HCT116 (cell line): ENCODE results near the gene LZTR1. TPM values are rescaled to one million over a fixed set of nuclear protein-coding genes. Genes with fewer than 3 reads are reported as not detected.

Source experiments
- ATAC-seq: fragments of 200-7000 bp; cut with Tn5 transposase; 2 replicates; pipeline ENCODE4 v1.9.1; 2020; ENCODE audit warnings: mild to moderate bottlenecking, moderate library complexity
- BruUV-seq: library from RNA; stranded (reverse); fragments of 400-500 nt; replicated peaks from 2 replicates; lab custom pipeline; 2021; lab: Mats Ljungman, UMichigan
- CTCF ChIA-PET: fragments of 300-600 bp; sonication (Branson Sonifier 250); formaldehyde crosslinking; loops from one replicate; lab custom pipeline; 2021; ENCODE audit warnings: antibody characterized with exemption; lab: Charles Lee
- POLR2A ChIA-PET: fragments of 300-600, 350-600 bp; sonication (Branson Sonifier 250); formaldehyde crosslinking; loops from one replicate; lab custom pipeline; 2021; ENCODE audit warnings: antibody characterized with exemption; lab: Charles Lee
- RAD21 ChIA-PET, 2 experiments: fragments of 300-600 bp; sonication (Branson Sonifier 250); formaldehyde crosslinking; loops; one replicate each; lab custom pipeline; 2023; ENCODE audit warnings: low total read pairs in 2 of 2; ENCODE audit not compliant: uncharacterized antibody in 2 of 2, unreplicated experiment in 2 of 2, low non-redundant PET in 1 of 2; lab: Charles Lee
- DNase-seq: peaks from one replicate; pipeline ENCODE4 v3.0.0-alpha.2; 2010; ENCODE audit warnings: low read depth, low spot score
- H2AFZ ChIP-seq: fragments of 200-600 bp; shearing (Covaris generic), sonication (generic); 2 replicates; pipeline ENCODE4 v1.6.1; 2017; ENCODE audit warnings: low read depth, mixed run types, mixed read lengths, antibody characterized with exemption, low read length; ENCODE audit not compliant: poor library complexity, severe bottlenecking
- H3K27ac ChIP-seq: 2 replicates; pipeline ENCODE4 v1.5.1; 2012; ENCODE audit warnings: low read depth, low read length
- H3K27me3 ChIP-seq: fragments of 200-600 bp; sonication (generic); 2 replicates; pipeline ENCODE4 v1.6.1; 2016; ENCODE audit warnings: mixed run types, low read length, mixed read lengths; ENCODE audit not compliant: insufficient read depth
- H3K36me3 ChIP-seq, 2 experiments: fragments of 200-500 bp in 1 of 2; fragments of 200-600 bp in 1 of 2; sonication (Bioruptor generic) in 1 of 2; sonication (generic) in 1 of 2; 2 replicates each; pipeline versions ENCODE4 v1.5.1 to v1.6.1; 2014 to 2016; ENCODE audit warnings: low read length in 2 of 2, inconsistent platforms in 1 of 2, mixed read lengths in 1 of 2, mixed run types in 1 of 2; ENCODE audit not compliant: insufficient read depth in 2 of 2, control insufficient read depth in 1 of 2
- H3K4me1 ChIP-seq, 2 experiments: fragments of 200-600 bp in 1 of 2; sonication (generic) in 1 of 2; 2 replicates each; pipeline versions ENCODE4 v1.5.1 to v1.6.1; 2012 to 2017; ENCODE audit warnings: low read length in 2 of 2, inconsistent platforms in 1 of 2, mild to moderate bottlenecking in 1 of 2, mixed read lengths in 1 of 2, mixed run types in 1 of 2, moderate library complexity in 1 of 2; ENCODE audit not compliant: insufficient read depth in 2 of 2, control insufficient read depth in 1 of 2
- H3K4me2 ChIP-seq: fragments of 200-600 bp; sonication (generic); 2 replicates; pipeline ENCODE4 v1.6.1; 2017; ENCODE audit warnings: mixed run types, low read length, mixed read lengths
- H3K4me3 ChIP-seq, 2 experiments: fragments of 200-600 bp in 1 of 2; sonication (generic) in 1 of 2; replicated peaks in 1 of 2; 2 replicates each; pipeline ENCODE4 v1.5.1; 2011 to 2016; ENCODE audit warnings: low read length in 2 of 2, control low read depth in 1 of 2, low read depth in 1 of 2, mild to moderate bottlenecking in 1 of 2, mixed read lengths in 1 of 2, mixed run types in 1 of 2
- H3K79me2 ChIP-seq: fragments of 200-600 bp; sonication (generic); 2 replicates; pipeline ENCODE4 v1.6.1; 2017; ENCODE audit warnings: mild to moderate bottlenecking, mixed run types, low read length, moderate library complexity, mixed read lengths; ENCODE audit not compliant: insufficient read depth
- H3K9ac ChIP-seq: fragments of 200-600 bp; sonication (generic); 2 replicates; pipeline ENCODE4 v1.6.1; 2016; ENCODE audit warnings: low read length, mixed read lengths
- H3K9me2 ChIP-seq: fragments of 200-600 bp; sonication (generic), shearing (Covaris generic); 2 replicates; pipeline ENCODE4 v1.6.1; 2017; ENCODE audit warnings: mixed run types, mild to moderate bottlenecking, moderate library complexity; ENCODE audit not compliant: insufficient read depth
- H3K9me3 ChIP-seq, 2 experiments: fragments of 200-500 bp in 1 of 2; fragments of 200-600 bp in 1 of 2; sonication (Bioruptor generic) in 1 of 2; sonication (generic) in 1 of 2; 2 replicates each; pipeline ENCODE4 v1.6.1; 2014 to 2017; ENCODE audit warnings: low read length in 2 of 2, mixed read lengths in 2 of 2, inconsistent platforms in 1 of 2, low read depth in 1 of 2, mild to moderate bottlenecking in 1 of 2, mixed run types in 1 of 2, moderate library complexity in 1 of 2; ENCODE audit not compliant: control insufficient read depth in 1 of 2, insufficient read depth in 1 of 2
- H4K20me1 ChIP-seq: fragments of 200-600 bp; sonication (generic), shearing (Covaris generic); 2 replicates; pipeline ENCODE4 v1.6.1; 2017; ENCODE audit warnings: mixed run types, mild to moderate bottlenecking, moderate library complexity; ENCODE audit not compliant: insufficient read depth
- EGR1 ChIP-seq: IDR thresholded peaks from 2 replicates; pipeline ENCODE4 v1.6.1; 2012; ENCODE audit warnings: low read depth
- FOSL1 ChIP-seq: IDR thresholded peaks from 2 replicates; pipeline ENCODE4 v1.6.1; 2012; ENCODE audit warnings: low read depth
- JUND ChIP-seq: IDR thresholded peaks from 2 replicates; pipeline ENCODE4 v1.6.1; 2012
- MAX ChIP-seq: IDR thresholded peaks from 2 replicates; pipeline ENCODE4 v1.6.1; 2012
- POLR2AphosphoS5 ChIP-seq: IDR thresholded peaks from 2 replicates; pipeline ENCODE4 v1.6.1; 2011; ENCODE audit warnings: mild to moderate bottlenecking, low read depth, low read length, moderate library complexity
- RAD21 ChIP-seq: IDR thresholded peaks from 2 replicates; pipeline ENCODE4 v1.6.1; 2012; ENCODE audit warnings: low read depth, mild to moderate bottlenecking
- REST ChIP-seq: IDR thresholded peaks from 2 replicates; pipeline ENCODE4 v1.6.1; 2012; ENCODE audit warnings: low read depth
- SIN3A ChIP-seq: IDR thresholded peaks from 2 replicates; pipeline ENCODE4 v1.6.1; 2012; ENCODE audit warnings: low read depth
- SP1 ChIP-seq: IDR thresholded peaks from 2 replicates; pipeline ENCODE4 v1.6.1; 2012; ENCODE audit warnings: low read depth
- TCF7L2 ChIP-seq: IDR thresholded peaks from 2 replicates; pipeline ENCODE4 v1.7.0; 2011; ENCODE audit warnings: borderline replicate concordance, inconsistent platforms; ENCODE audit not compliant: insufficient read depth, insufficient read length; ENCODE audit errors: extremely low read depth
- YY1 ChIP-seq: IDR thresholded peaks from 2 replicates; pipeline ENCODE4 v1.6.1; 2011; ENCODE audit warnings: low read length, low read depth, moderate library complexity, mild to moderate bottlenecking; ENCODE audit not compliant: insufficient replicate concordance; ENCODE audit errors: extremely low read depth
- ZNF274 ChIP-seq: fragments of 200-500 bp; sonication (Bioruptor generic); IDR thresholded peaks from 2 replicates; pipeline ENCODE4 v1.6.1; 2014; ENCODE audit warnings: mild to moderate bottlenecking, low read depth, low read length, inconsistent platforms
- intact Hi-C: fragments of 100-400 bp; cut with micrococcal nuclease; formaldehyde crosslinking; loops from 2 replicates; pipeline ENCODE4 v1.10.0; 2022
- total RNA-seq: library from RNA; stranded (reverse); gene quantifications from one replicate; pipeline ENCODE4 v1.2.1, GENCODE V29; 2021; ENCODE audit not compliant: unreplicated experiment
- TF ChIP-seq, protein P1 (sequence below): IDR thresholded peaks from 2 replicates; pipeline ENCODE4 v1.6.1; 2012
- TF ChIP-seq, protein P2 (sequence below), 3 experiments: fragments of 200-600 bp in 1 of 3; sonication (generic) in 1 of 3; IDR thresholded peaks in 2 of 3; conservative IDR thresholded peaks in 1 of 3; 2 replicates each; pipeline ENCODE4 v1.5.1; 2012 to 2017; ENCODE audit warnings: low read depth in 2 of 3, low read length in 2 of 3, antibody characterized with exemption in 1 of 3, borderline replicate concordance in 1 of 3, control low read depth in 1 of 3, mild to moderate bottlenecking in 1 of 3, mixed read lengths in 1 of 3, mixed run types in 1 of 3, moderate library complexity in 1 of 3; ENCODE audit not compliant: insufficient read depth in 1 of 3

LZTR1 gene
- total RNA-seq, 1 experiment from 2014 or later: 56.5 TPM

DNA sequence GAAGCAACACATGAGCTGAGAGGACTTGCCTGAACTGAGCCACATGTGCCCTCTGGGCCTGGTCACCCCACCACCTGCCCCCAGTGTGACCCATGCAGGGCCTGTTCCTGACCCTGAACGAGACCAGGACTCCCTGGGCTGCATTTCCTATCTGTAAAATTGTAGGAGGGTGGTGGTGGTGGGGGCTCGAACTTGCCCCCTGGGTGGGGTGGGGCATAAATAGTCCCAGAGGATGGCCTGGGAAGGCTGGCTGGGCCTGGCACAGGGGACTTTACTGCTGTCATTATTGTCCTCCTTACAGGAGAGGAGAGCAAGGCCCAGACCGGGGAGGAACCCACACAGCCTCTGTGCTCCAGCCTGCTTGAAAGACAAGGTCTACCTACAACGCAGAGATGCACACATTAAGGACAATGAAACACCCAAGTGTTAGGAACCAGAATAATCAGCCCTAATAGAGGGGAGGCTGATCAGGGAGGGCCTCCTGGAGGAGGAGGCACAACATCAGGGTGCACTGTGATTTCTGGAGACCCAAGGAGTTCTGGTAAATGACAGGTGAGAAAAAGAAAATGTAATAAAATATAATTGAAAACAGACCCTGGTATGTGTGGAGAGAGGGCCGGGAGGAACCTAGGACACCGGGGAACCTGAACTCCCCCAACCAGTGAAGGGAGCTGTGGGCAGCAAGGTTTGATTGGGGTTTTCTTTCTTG, 17.9 kb upstream of the LZTR1 start:
- TF ChIP-seq REST (no peak), SIN3A (no peak), POLR2AphosphoS5 (no peak), ZNF274 (no peak), FOSL1 (no peak), JUND (no peak), RAD21 (no peak), MAX (no peak), EGR1 (no peak), SP1 (no peak), TCF7L2 (no peak), YY1 (no peak)
- TF ChIP-seq, protein P1, sequence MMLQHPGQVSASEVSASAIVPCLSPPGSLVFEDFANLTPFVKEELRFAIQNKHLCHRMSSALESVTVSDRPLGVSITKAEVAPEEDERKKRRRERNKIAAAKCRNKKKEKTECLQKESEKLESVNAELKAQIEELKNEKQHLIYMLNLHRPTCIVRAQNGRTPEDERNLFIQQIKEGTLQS: no peak
- TF ChIP-seq, protein P2, sequence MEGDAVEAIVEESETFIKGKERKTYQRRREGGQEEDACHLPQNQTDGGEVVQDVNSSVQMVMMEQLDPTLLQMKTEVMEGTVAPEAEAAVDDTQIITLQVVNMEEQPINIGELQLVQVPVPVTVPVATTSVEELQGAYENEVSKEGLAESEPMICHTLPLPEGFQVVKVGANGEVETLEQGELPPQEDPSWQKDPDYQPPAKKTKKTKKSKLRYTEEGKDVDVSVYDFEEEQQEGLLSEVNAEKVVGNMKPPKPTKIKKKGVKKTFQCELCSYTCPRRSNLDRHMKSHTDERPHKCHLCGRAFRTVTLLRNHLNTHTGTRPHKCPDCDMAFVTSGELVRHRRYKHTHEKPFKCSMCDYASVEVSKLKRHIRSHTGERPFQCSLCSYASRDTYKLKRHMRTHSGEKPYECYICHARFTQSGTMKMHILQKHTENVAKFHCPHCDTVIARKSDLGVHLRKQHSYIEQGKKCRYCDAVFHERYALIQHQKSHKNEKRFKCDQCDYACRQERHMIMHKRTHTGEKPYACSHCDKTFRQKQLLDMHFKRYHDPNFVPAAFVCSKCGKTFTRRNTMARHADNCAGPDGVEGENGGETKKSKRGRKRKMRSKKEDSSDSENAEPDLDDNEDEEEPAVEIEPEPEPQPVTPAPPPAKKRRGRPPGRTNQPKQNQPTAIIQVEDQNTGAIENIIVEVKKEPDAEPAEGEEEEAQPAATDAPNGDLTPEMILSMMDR (IDR thresholded peaks at IDR 0.05 in 2 of 3, conservative IDR thresholded peaks at IDR 0.05 in 1 of 3; ENCODE audit: borderline replicate concordance in 1 of 3, insufficient read depth in 1 of 3, low read depth in 2 of 3, low read length in 2 of 3): no peak
- H3K27me3 ChIP-seq: no peaks in the 10 kb centered on the region
- no peaks in the 10 kb centered on the region for H3K9me2 ChIP-seq
- CTCF ChIA-PET: no interaction called here
- ATAC-seq: no peak
- H2AFZ ChIP-seq: no peak overlapping the region
- DNase-seq: no peak
- H3K9ac ChIP-seq: no peak overlapping the region
- POLR2A ChIA-PET: no interaction called here
- RAD21 ChIA-PET: no interaction called here
- no TSS peak for BruUV-seq
- H3K27ac ChIP-seq: no peak overlapping the region
- H3K4me3 ChIP-seq: no peak overlapping the region
- no peaks in the 10 kb centered on the region for H3K36me3 ChIP-seq
- no peaks in the 10 kb centered on the region for H3K9me3 ChIP-seq
- no peak overlapping the region for H3K4me2 ChIP-seq
- intact Hi-C loops: no loop called here
- peaks cover 0 to 4% of the 10 kb centered on the region in 2 experiments; a peak in 1 of 4 replicates for H3K4me1 ChIP-seq
- H3K79me2 ChIP-seq: no peaks in the 10 kb centered on the region
- H4K20me1 ChIP-seq: no peaks in the 10 kb centered on the region
